NCI-H226 (cell line): Measurements from ENCODE around the gene LAMTOR2.

Experiments used
- DNase-seq: peaks from one replicate; pipeline ENCODE4 v3.0.0-alpha.2; 2015

Gene LAMTOR2

DNA sequence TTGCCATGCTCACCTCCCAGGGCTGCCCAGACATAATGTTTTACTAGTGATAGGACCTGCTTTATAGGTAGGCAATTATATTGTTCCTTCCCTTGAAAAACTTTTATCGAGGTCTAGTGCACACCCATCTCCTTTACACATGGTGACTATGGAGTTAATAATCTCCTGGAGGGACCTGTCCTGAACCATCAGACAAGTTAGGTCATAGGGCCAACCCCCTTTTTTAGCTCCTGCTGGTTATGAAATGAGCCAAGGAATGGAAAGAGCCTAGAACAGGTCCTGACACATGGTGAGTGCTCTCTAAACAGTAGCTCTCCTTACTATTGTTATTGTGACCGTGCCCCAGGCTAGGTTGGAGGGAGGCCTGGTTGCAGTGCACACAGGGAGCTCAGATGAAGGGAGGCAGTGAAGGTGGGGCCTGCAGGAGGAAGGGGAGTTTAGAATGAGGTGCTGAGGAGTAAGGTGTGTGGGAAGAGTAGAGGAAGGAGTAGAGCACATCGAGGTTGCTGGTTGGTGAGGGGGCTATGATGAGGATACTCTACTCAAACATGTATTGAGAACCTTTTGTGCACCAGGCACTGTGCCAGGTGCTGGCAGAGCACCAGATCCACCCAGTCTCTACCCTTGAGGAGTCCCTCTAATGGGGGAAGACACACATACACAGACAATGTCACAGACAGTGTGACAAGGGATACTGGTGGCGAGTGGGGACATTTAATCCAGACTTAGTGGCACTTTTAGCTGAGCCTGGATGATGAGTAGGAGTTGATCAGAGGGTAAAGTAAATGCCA, 45.8 kb downstream of the LAMTOR2 start:
- no peak for DNase-seq

DNA sequence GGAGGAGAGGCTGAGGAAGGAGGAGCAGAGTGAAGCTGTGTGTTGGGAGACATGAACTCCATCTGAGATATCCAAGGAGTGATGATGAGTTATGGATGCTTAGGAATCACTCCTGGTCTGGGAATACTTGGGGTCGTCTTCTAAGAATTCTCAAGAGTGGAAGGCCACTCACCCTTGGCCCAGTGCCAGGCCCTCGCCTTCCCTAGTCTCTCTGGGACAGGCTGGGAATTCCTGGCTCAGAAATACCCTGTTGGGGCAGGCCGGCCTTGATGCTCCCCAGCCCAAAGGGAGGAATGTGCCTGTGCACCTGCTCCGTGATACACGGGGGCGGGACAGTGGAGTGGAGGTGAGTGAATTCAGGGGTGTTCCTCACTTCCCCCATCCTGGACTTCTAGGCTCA, 47.3 kb downstream of the LAMTOR2 start:
- DNase-seq: no peak

DNA sequence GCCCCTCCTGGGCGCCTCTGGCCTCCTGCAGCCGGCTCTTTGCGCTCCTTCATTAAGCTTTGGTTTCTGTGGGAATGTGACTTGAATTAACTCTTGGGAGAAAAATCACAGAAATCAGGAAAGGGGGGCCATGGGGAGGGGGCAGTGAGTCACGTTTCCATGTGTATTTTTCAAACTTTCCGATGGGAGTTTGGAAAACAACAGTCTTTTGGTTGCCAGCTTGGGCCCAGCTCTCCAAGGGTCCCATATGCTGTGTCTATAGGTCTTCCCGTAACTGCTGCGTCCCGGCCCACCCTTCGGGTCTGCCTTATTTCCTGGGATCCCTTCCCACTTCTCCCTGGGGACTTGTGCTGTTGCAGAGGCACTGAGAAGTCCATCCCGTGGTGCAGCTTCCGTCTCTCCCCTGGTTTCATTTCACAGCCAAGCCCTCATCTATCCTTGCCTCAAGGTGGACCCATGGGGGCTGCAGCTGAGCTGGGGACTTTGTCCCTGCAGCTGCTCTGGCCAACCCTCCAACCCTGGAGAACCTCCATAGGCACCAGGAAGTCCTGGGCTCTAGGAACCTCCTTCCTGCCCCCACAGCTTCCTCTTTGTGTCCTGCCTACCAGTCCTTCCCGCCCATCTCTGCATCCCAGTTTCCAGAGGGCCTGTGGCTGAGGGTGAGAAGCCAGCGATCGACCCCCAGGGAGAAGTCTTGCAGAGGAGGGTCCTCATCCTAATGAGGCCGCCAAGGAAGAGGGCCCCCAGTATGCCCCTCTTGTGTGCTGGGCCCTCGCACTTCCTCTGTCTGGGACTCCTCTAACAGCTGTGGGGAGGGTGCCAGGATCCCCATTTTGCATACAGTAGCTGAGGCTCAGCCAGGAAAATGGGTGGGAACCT, 48.3 kb downstream of the LAMTOR2 start:
- DNase-seq: no peak

DNA sequence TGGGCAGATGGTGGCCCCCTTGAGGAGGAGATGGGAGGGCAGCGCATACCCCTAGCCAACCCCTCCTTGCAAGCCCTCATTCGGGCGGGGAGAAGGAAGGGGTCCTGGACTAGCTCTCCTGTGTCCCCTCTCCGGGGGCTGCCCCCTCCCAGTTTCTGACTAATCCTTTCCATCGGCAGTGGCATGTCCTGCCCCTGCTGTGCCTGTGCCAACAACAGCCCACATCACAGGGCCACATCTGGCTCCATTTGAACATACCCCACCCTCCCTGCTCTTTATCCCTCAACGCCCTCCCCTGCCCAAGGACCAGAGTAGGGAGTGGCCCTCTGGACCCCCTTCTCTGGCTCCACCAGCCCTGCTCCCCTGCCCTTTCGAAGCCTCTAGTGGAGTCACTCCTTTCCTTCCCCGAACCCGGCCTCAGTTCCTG, 49.0 kb downstream of the LAMTOR2 start:
- DNase-seq: no peak

DNA sequence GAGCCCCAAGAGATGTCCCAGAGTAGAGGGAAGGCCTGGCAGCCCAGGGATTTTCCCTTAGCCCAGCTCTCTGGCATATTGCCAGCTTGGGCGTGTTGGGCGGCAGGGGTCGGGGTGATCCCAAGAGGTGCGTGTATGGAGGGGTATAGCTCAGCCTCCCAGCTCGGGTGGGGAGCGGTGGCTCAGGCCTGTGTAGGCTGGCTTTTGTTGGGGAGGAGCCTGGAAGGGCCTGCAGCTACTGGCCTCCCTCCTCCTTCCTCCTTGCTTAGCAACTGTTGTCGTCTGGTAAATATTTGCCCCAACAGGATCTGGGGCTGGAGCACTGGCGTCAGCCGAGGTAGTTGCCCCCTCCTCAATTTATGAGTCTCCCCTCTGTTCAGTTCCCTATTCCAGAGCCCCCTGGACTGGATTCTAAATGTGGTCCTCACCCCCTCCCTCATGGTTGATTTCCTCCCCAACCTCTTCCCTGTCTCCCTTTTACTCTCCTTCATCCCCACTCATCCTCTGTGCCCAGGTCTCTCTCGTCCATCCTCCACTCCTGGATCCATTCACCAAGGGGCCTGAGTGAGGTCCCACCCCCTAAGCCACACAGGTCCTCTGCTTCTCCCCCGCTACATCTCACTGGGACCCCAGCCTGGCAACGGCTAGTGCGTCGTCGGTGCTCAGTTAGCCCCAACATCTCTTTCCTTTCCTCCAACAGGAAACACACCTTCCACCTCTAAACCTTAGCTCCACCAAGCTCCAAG, 49.7 kb downstream of the LAMTOR2 start:
- DNase-seq: peak; percentile 87

DNA sequence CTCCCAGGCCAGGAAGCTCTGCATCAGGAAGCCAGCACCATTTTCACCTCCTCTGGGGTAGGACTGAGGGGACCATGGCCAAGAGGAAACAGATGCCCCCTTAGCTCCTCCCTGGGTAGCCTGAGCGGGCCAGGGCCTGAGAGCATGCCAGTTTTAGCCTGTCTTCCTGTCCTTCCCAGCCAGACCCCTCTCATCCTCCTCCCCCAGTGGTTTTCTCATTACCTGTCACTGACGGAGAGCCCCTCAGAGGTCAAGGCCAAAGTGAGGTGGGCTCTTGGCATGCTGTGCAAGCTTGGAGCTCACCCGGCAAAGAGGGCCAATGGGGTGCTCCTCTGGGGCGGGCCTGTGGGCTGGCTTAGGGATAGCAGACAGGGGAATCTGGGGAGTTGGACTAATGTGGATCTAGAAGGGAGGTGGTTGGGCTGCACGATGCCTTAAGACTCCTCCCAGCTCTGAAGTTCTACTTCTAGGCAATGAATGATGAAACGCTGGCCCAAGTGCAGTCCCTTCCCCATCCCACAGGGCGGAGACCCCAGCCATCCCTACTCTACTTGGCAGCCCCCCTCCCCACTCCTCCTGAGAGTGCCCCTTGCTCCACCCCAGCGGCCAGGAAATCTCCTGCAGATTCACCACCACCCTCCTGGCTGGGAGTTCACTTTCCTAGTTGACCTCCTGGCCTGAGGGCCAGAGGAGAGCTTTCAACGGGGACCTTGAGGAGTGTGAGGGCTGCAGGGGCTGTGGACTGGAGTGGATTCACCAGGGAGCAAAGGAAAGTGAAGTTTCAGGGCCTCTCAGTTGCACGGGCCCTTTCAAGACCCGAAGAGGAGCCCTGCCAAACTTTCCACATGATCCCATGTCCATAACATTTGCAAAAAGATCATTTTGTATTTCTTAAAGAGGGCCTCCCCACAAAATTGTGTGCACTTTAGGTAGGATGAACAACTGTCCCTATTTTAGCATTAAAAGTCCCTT, 50.6 kb downstream of the LAMTOR2 start:
- DNase-seq: peak; percentile 50

DNA sequence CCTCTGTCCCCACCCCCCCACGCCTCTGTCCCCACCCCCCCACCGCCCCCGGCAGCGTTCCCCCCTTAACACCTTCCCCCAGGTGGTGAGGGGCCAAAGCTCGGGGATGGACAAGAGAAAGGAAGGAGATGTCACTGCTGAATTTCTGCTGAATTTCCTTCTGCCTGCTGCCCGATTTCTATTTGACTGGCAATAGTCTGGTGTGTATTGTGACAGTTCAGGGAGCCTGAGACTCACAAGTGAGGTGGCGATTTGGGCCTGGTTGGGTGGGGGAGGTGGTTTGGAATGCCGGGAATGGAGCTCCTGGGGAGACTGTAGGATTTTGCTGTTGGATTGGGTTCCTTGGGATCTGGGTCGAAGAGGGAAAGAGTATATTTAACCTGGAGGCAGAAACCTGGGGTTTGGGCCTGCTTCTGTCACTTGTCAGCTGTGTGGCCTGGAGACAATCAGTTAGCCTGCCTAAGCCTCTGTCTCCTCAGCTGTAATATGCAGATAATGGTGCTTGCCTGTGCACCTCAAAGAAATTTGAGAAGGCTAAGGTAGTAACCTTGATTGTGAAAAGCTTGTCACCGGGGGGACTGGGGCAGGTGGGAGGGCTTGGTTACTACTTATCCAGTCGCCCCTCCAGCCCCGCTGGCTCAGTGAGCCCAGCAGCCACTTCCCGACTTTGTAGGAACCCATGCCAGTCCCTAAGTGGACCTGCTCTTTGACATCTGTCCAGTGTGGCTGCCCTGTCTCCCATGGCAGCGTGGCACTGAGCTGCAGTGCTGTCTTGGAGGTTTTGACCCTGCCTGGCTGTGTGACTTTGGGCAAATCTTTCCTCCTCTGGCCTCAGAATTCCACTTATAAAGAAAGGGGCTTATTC, 52.3 kb downstream of the LAMTOR2 start:
- DNase-seq: peak; percentile 41

DNA sequence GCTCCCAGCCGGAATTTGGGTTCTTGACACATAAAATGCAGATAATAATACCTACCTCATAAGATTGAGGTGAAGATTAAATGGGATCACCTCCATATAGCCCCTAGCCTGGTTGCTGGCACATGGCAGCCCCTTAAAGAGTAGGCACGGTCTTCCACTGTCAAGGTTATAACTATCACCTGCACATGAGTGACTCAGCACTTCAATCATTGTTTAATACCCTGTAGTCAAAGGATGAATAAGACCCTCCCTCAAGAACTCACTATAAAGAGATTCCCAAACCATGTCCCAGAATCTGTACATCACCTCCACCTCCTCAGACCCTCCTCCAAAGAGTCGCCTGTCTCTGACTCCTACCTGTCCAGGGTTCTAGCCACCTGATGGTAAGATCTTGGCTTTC, 53.5 kb downstream of the LAMTOR2 start:
- DNase-seq: no peak
